Measurements from ENCODE around the gene STRBP.

- TF ChIP-seq, protein P1, sequence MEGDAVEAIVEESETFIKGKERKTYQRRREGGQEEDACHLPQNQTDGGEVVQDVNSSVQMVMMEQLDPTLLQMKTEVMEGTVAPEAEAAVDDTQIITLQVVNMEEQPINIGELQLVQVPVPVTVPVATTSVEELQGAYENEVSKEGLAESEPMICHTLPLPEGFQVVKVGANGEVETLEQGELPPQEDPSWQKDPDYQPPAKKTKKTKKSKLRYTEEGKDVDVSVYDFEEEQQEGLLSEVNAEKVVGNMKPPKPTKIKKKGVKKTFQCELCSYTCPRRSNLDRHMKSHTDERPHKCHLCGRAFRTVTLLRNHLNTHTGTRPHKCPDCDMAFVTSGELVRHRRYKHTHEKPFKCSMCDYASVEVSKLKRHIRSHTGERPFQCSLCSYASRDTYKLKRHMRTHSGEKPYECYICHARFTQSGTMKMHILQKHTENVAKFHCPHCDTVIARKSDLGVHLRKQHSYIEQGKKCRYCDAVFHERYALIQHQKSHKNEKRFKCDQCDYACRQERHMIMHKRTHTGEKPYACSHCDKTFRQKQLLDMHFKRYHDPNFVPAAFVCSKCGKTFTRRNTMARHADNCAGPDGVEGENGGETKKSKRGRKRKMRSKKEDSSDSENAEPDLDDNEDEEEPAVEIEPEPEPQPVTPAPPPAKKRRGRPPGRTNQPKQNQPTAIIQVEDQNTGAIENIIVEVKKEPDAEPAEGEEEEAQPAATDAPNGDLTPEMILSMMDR (conservative IDR thresholded peaks at IDR 0.05), result no peak
- TF ChIP-seq ZFX (IDR thresholded peaks at IDR 0.05), result no peak
Measured at GRCh38 chr9:123281659-123282350, 13.4 kb upstream of the STRBP start.
